Astrocyte (in vitro differentiated cells and primary cell): ENCODE measurements around the gene UGT1A6.

Experiments
- CTCF ChIP-seq: IDR thresholded peaks from 2 replicates; pipeline ENCODE4 v1.5.1; 2011; ENCODE audit warnings: low read depth, mild to moderate bottlenecking, inconsistent platforms, low read length, moderate library complexity; ENCODE audit not compliant: insufficient read depth
- EZH2 ChIP-seq: IDR thresholded peaks from 2 replicates; pipeline ENCODE4 v1.6.1; 2012; ENCODE audit warnings: mild to moderate bottlenecking, low read length, inconsistent platforms; ENCODE audit not compliant: insufficient read depth

GRCh38 chr2:233807966-233808935 is 115.6 kb downstream of the UGT1A6 start:
- TF ChIP-seq CTCF (no peak), EZH2 (no peak)
